ENCODE measurements around the gene SYNDIG1. TPM values are rescaled to one million over a fixed set of nuclear protein-coding genes. Genes with fewer than 3 reads are reported as not detected.

Gene SYNDIG1
- total RNA-seq, 1 donor from 2014 or later = 5.7 TPM

DNA sequence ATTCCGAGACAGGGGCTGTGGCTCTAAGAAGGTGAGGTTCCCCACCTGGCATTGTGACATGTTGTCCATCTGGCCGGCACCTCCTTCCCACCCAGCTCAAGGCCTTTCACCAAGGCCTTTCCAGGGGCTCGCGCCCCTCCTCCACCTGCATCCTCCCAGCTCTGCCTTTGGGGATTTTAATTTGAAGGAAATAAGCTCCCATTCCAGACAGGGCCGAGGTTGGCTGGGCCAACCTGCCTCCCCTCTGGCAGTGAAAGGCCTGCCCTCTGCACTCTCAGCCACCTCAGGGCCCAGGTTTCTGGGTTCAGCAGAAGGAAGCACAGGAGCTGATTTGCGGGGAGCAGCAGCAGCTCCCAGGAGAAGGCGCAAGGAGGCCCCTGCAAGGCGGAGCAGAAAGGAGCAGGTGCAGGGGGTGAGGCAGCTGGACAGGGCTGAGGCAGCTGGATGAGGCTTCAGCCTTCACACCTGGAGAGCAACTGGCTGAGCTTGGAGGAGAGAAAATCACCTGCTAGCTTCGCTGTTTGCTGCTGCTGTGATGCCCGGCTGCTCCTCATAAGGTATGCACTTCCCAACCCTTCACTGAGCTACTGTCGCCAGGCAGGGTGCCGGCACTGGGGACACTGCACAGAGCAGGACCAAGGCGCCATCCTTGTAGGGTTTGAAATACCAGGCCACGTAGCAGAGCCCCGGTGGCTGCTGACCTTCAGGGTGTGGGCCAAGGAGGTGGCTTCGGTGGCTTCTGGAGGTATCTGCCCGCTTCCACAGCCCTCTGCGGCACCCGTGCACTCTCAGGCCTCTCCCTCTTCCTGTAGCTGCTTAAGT is 147.0 kb downstream of the SYNDIG1 start:
- TF ChIP-seq, protein P1, sequence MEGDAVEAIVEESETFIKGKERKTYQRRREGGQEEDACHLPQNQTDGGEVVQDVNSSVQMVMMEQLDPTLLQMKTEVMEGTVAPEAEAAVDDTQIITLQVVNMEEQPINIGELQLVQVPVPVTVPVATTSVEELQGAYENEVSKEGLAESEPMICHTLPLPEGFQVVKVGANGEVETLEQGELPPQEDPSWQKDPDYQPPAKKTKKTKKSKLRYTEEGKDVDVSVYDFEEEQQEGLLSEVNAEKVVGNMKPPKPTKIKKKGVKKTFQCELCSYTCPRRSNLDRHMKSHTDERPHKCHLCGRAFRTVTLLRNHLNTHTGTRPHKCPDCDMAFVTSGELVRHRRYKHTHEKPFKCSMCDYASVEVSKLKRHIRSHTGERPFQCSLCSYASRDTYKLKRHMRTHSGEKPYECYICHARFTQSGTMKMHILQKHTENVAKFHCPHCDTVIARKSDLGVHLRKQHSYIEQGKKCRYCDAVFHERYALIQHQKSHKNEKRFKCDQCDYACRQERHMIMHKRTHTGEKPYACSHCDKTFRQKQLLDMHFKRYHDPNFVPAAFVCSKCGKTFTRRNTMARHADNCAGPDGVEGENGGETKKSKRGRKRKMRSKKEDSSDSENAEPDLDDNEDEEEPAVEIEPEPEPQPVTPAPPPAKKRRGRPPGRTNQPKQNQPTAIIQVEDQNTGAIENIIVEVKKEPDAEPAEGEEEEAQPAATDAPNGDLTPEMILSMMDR (IDR thresholded peaks at IDR 0.05; ENCODE audit: insufficient read depth, low read depth, low read length) = no peak
- no peak for TF ChIP-seq EZH2 (IDR thresholded peaks at IDR 0.05; ENCODE audit: insufficient read depth, low read length)
- no peak overlapping the region for H2AFZ ChIP-seq (ENCODE audit: low read depth, low read length)
- H3K4me3 Mint-ChIP-seq (ENCODE audit: unreplicated experiment) = no peak overlapping the region
- H3K27ac ChIP-seq (ENCODE audit: low read depth, low read length) = no peak overlapping the region
- no peaks in the 10 kb centered on the region for H3K36me3 ChIP-seq (ENCODE audit: insufficient read depth, low read length)
- H3K27ac Mint-ChIP-seq (ENCODE audit: unreplicated experiment) = no peak overlapping the region
- DNase-seq (ENCODE audit: low read depth) = no peak
- H4K20me1 ChIP-seq (ENCODE audit: insufficient read depth, low read length) = no peaks in the 10 kb centered on the region
- H3K4me1 ChIP-seq (ENCODE audit: insufficient read depth, low read length) = peaks cover 5% of the 10 kb centered on the region
- no peak overlapping the region for H3K9ac ChIP-seq (ENCODE audit: low read length)
- no peak for FAIRE-seq
- H3K4me2 ChIP-seq (ENCODE audit: low read length) = no peak overlapping the region
- H3K79me2 ChIP-seq (ENCODE audit: insufficient read depth, low read length) = no peaks in the 10 kb centered on the region
- no peak overlapping the region for H3K4me3 ChIP-seq (ENCODE audit: insufficient read depth, low read depth, low read length)
- H3K27me3 Mint-ChIP-seq (ENCODE audit: low read depth, unreplicated experiment) = peaks cover 7% of the 10 kb centered on the region
- no peaks in the 10 kb centered on the region for H3K36me3 Mint-ChIP-seq (ENCODE audit: low read depth, unreplicated experiment)
- peaks cover 2% of the 10 kb centered on the region for H3K4me1 Mint-ChIP-seq (ENCODE audit: low read depth, unreplicated experiment)
- H3K9me3 ChIP-seq (ENCODE audit: insufficient read depth, low read depth, low read length) = no peaks in the 10 kb centered on the region
- no peaks in the 10 kb centered on the region for H3K9me3 Mint-ChIP-seq (ENCODE audit: unreplicated experiment)
- no peaks in the 10 kb centered on the region for H3K27me3 ChIP-seq (ENCODE audit: insufficient read depth, low read length)

DNA sequence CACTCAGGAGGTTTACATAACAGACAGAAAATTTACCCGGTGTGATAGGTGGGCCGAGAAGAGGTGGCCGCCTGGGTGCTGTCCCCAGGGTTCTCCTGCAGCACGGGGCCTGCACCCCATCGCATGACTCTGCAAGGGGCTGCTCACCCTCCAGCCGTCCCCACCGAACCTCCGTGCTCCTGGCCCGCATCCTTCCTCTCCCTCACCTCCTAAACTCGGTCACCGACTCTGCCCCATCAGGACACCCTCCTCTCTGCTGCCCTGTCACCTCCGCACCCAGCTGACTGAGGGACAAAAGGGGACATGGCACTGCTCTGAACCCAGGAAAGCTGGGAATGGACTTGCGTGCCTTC is 147.6 kb downstream of the SYNDIG1 start:
- Histone ChIP-seq H3K27me3 (ENCODE audit: insufficient read depth, low read length) (no peaks in the 10 kb centered on the region), H3K4me1 (ENCODE audit: insufficient read depth, low read length) (peaks cover 5% of the 10 kb centered on the region), H3K79me2 (ENCODE audit: insufficient read depth, low read length) (no peaks in the 10 kb centered on the region), H2AFZ (ENCODE audit: low read depth, low read length) (no peak overlapping the region), H3K4me3 (ENCODE audit: insufficient read depth, low read depth, low read length) (no peak overlapping the region), H3K9ac (ENCODE audit: low read length) (no peak overlapping the region), H3K4me2 (ENCODE audit: low read length) (no peak overlapping the region), H3K9me3 (ENCODE audit: insufficient read depth, low read depth, low read length) (no peaks in the 10 kb centered on the region), H3K27ac (ENCODE audit: low read depth, low read length) (no peak overlapping the region), H3K36me3 (ENCODE audit: insufficient read depth, low read length) (no peaks in the 10 kb centered on the region), H4K20me1 (ENCODE audit: insufficient read depth, low read length) (no peaks in the 10 kb centered on the region)
- no peak overlapping the region for H3K27ac Mint-ChIP-seq (ENCODE audit: unreplicated experiment)
- H3K27me3 Mint-ChIP-seq (ENCODE audit: low read depth, unreplicated experiment) = peaks cover 7% of the 10 kb centered on the region
- TF ChIP-seq EZH2 (IDR thresholded peaks at IDR 0.05; ENCODE audit: insufficient read depth, low read length) = no peak
- TF ChIP-seq, protein P1 (IDR thresholded peaks at IDR 0.05; ENCODE audit: insufficient read depth, low read depth, low read length) = no peak
- DNase-seq (ENCODE audit: low read depth) (no peak), FAIRE-seq (no peak)
- H3K4me1 Mint-ChIP-seq (ENCODE audit: low read depth, unreplicated experiment) = peaks cover 2% of the 10 kb centered on the region
- no peaks in the 10 kb centered on the region for H3K36me3 Mint-ChIP-seq (ENCODE audit: low read depth, unreplicated experiment)
- H3K9me3 Mint-ChIP-seq (ENCODE audit: unreplicated experiment) = no peaks in the 10 kb centered on the region
- H3K4me3 Mint-ChIP-seq (ENCODE audit: unreplicated experiment) = no peak overlapping the region

Data from astrocyte (in vitro differentiated cells and primary cell).